ENCODE results near the gene LRRFIP2.
"Not testable (repeated sequence)": the region's sequence is repeated elsewhere in the genome, so short reads cannot be mapped to it uniquely, and the experiment has no call there.

DNA sequence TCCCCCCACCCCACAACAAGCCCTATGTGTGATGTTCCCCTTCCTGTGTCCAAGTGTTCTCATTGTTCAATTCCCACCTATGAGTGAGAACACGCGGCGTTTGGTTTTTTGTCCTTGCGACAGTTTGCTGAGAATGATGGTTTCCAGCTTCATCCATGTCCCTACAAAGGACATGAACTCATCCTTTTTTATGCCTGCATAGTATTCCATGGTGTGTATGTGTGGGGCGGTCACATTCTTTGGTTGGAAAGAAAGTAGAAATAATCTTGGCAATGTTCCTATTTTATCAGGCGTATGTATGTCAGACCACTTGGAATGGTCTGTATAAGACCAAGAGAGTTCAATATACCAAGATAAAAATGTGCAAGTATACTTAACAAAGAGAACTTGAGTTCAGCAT is 52.3 kb downstream of the LRRFIP2 start:
- TF ChIP-seq, protein P1, sequence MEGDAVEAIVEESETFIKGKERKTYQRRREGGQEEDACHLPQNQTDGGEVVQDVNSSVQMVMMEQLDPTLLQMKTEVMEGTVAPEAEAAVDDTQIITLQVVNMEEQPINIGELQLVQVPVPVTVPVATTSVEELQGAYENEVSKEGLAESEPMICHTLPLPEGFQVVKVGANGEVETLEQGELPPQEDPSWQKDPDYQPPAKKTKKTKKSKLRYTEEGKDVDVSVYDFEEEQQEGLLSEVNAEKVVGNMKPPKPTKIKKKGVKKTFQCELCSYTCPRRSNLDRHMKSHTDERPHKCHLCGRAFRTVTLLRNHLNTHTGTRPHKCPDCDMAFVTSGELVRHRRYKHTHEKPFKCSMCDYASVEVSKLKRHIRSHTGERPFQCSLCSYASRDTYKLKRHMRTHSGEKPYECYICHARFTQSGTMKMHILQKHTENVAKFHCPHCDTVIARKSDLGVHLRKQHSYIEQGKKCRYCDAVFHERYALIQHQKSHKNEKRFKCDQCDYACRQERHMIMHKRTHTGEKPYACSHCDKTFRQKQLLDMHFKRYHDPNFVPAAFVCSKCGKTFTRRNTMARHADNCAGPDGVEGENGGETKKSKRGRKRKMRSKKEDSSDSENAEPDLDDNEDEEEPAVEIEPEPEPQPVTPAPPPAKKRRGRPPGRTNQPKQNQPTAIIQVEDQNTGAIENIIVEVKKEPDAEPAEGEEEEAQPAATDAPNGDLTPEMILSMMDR (IDR thresholded peaks at IDR 0.05) = not testable (repeated sequence)
- not testable (repeated sequence) for TF ChIP-seq POLR2A, EP300, POLR2AphosphoS5 (IDR thresholded peaks at IDR 0.05)

All from upper lobe of left lung (tissue), 4 donors.